HL-60/S4 (cell line): ENCODE measurements around the gene WFIKKN1.

ENCODE experiments used
- in situ Hi-C: fragments of 300-500 bp; cut with MboI; formaldehyde crosslinking; loops from 2 replicates; pipeline ENCODE4 v1.14.3; 2022; ENCODE audit warnings: low sequenced_read_pairs

The WFIKKN1 gene

DNA sequence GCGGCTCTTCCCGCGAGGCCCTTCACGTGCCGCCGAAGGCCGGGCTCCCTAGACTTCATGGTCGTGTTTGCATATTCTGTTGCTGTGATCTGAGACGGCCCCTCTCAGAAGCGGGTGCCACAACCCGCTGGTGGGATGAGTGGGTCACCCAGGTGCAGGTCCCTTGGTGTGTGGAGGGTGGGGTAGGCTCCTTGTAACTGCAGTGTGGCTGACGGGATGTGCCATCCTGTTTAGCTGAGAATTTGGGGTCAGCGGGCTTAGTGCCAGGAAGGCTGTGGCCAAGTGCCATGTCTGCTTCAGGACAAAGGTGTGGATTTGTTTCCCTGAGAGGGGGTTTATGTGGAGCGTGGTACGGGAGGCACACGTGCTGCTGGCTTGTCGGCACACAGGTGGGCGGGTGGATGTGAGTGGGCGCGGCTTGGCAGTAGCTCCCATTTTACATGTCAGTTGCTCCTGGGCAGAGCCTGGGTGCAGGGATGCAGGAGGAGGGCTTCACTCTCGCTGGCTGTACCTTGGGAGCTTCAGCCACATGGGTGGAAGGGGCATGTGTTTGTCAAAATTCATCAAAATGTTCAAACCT, 9.2 kb upstream of the WFIKKN1 start:
- in situ Hi-C loops = no loop called here

GRCh38 chr16:622920-623280, 7.9 kb upstream of the WFIKKN1 start:
- in situ Hi-C loops = no loop called here

DNA sequence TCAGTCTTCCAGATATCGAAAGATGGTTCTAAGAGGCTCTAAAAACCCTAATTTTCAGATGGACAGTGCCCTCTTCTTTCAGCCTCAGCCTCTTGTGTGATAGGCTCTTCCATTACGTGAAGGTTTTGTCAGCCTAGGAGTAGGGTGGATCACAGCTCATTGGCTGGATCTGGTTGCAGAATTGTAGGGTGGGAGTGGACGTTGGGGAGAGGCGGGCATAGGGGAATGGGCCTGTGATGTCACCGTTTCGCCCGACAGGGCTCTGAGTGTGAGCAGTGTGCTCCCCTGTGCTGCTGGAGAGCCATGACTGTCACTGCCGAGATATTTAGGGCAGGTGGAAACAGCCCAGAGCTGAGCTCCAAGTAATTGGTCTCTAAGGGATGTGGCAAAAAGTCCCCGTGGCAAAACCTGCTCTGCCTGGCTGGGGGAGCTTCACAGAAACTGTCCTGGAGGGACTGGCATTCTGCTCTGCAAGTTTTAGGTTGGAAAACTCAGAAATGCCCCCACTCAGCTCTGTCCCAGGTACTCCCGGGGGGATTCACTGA, 6.2 kb upstream of the WFIKKN1 start:
- in situ Hi-C loops = no loop called here

DNA sequence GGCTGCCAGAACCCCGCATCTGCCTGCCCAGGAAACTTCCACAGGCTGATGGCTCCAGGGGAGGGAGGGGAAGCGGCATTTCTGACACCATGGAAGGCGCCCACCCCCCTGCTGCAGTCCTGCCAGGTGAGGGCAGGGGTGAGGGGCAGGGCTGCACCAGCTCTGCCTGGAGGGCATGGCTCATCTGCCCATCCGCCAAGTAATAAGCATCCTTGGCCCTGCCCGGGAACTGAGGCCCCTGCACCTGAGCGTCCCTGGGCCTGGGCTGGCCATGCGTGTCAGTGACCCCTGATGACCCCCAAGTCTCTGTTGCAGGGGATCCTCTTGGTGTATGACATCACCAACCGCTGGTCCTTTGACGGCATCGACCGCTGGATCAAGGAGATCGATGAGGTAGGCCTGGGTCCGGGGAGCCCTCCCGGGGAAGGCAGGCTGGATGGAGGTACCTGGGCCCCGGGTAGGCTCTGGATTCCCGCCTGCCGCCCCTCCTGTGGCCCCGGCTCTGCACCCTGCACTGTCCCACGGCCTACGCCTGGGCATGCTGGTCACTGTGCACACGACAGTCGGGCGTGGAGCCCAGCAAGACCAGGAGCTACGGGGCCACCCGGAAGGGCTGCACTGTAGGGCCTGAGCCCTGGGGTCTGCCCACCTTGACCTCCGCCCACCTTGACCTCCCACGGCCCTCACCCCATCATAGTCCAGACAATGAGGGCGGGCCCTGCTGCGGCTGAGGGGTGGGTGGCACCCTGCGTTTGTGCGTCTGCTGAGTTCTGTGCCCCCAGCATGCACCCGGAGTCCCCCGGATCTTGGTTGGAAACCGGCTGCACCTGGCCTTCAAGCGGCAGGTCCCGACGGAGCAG, 5.4 kb upstream of the WFIKKN1 start:
- in situ Hi-C loops = no loop called here

DNA sequence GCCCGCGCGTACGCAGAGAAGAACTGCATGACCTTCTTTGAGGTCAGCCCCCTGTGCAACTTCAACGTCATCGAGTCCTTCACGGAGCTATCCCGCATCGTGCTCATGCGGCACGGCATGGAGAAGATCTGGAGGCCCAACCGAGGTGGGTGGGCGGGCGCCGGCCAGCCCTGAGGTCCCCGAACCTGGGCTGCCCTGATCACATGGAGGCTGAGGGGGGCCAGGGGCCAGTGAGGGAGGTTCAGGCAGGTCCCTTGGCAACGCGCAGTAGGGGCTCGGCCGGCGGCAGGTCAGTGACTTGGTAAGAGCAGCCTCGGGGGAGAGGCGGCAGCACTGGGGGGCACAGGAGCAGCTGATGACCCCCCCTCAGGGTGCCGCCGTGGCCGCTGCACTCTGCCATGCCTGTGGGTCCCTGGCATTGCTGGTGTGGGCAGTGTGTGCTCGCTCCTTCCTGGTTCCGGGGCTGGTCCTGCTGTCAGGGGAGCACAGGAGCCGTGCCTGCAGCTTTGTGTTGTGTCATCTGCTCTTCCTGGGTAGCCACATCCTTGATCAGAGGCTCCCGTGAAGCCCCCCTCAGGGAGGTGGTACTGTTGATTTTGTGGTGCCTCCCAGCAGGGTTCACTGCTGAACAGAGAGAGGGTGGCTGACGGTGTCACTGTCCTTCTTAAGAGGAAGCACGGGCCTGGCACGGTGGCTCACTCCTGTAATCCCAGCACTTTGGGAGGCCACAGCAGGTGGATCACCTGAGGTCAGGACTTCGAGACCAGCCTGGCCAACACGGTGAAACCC, 4.6 kb upstream of the WFIKKN1 start:
- in situ Hi-C loops = no loop called here

DNA sequence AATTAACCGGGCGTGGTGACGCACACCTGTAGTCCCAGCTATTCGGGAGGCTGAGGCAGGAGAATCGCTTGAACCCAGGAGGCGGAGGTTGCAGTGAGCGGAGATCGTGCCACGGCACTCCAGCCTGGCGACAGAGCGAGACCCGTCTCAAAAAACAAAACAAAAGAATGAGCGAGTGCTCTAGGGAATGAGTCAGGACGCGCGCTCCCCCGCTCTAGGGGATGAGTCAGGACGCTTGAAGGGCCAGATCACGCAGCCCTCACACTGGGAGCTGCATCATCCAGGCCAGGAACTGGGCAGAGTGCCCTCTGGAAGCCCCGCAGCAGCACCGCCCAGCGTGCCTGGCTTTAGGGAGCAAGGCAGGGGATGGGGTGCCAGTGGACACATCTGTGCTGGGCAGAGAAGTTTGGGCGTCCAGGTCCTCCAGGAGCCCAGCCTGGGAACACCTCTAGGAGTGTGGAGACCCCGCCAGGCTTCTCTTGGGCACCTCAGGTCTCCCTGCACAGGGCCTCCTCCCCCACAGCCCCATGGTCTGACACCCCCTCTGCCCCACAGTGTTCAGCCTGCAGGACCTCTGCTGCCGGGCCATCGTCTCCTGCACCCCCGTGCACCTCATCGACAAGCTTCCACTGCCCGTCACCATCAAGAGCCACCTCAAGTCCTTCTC, 3.9 kb upstream of the WFIKKN1 start:
- in situ Hi-C loops = no loop called here

DNA sequence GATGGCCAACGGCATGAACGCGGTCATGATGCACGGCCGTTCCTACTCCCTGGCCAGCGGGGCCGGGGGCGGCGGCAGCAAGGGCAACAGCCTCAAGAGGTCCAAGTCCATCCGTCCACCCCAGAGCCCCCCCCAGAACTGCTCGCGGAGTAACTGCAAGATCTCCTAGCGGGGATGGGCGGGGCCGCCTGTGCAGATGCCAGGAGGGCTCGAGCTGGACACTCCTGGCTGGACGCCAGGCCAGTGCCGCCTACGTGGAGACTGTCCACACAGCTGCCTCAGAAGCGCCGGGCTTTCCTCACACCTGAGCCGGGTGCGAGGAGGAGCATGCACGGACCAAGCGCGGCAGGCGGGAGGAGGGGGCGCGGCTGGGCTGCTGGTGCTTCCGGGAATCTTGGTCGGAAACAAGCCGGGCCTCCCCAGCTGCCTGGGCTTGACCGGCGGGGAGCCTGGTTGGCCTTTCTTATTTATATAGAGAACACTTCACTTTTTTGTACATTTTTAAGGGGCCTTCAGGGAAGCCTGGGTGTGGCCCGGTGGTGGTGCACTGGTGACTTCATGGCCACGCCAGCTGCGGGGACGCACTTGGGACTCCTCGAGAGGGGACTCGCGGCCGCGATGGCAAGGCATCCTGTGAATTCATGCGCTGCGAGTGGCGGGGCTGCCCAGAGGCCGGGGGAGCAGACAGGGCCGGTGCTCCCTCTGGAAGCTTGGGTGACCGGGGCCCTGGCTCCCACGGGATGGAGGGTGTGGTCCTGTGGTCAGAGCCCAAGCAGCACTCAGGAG, 3.1 kb upstream of the WFIKKN1 start:
- in situ Hi-C loops = no loop called here

- in situ Hi-C loops = no loop called here
Measured at GRCh38 chr16:628321-629061, 2.3 kb upstream of the WFIKKN1 start.

DNA sequence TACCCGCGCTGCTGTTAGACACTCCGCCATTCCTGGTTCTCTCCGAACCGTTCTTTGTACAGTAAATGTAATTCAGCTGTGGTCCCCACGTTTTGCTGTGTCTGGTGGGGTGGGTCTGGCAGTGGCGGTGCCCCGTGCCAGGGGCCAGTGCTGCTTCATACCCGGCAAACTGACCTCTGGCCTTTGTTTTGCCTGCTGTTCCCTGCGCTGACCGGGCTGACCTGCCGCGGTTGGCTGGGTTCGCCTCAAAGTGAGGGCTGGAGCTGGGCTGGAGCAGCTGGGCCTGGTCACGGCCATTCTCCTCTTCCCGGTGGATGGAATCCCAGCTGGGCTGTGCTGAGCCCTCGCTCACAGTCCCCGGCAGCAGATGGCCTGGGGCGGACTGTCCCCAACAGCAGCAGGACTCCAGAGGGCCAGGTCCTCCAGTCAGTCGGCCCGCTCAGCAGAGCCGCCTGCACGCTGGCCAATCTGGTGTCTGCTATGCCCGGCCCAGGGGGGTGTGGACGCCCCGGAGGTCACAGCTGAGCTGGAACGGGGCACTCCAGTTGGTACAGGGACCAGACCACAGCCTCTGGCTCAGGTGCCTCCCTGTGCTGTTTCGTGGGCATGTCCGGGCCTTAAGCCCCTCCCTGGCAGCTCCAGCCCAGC, 1.5 kb upstream of the WFIKKN1 start:
- in situ Hi-C loops = no loop called here

GRCh38 chr16:629833-630248, 944 bp upstream of the WFIKKN1 start:
- in situ Hi-C loops = no loop called here

DNA sequence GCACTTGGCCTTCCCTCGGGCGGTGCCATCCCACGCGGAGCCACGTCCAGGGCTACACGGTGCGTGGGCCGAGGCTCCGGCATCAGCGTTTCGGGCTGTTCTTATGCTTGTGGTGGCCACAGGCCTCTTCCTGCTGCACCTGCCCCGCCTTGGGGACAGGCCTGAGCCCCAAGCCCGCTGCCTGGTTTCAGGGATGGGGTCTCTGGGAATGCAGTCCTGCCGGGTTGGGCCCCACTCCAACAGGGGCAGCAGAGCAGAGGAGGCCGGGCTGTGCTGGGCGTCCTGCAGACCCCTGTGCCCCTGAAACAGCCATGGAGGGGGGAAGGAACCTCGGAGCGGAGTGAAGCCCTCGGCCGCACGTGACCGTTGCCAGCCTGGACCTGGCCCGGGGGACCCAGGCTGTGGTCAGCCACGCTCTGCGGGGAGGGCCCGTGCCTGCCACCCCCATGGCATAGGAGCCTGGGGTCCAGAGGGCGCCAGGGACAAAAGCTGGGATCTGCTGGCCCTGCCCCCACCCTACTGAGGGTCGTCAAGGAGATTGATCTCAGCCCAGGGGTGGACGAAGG, 453 bp upstream of the WFIKKN1 start:
- in situ Hi-C loops = no loop called here

DNA sequence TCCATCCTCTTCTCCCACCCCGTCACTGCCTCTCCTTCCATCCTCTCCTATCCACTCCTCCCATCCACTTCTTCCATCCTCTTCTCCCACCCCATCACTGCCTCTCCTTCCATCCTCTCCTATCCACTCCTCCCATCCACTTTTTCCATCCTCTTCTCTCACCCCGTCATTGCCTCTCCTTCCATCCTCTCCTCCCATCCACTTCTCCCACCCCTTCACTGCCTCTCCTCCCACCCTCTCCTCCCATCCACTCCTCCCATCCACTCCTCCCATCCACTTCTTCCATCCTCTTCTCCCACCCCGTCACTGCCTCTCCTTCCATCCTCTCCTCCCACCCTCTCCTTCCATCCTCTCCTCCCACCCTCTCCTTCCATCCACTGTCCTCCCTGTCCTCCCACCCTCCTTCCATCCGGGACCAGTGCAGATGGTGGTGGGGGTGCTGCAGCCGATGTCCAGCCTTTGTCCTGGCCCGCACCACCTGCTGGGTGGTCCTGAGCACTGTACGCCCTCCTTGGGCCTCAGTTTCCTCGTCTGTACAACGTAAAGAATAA, 1.1 kb downstream of the WFIKKN1 start:
- in situ Hi-C loops = no loop called here

DNA sequence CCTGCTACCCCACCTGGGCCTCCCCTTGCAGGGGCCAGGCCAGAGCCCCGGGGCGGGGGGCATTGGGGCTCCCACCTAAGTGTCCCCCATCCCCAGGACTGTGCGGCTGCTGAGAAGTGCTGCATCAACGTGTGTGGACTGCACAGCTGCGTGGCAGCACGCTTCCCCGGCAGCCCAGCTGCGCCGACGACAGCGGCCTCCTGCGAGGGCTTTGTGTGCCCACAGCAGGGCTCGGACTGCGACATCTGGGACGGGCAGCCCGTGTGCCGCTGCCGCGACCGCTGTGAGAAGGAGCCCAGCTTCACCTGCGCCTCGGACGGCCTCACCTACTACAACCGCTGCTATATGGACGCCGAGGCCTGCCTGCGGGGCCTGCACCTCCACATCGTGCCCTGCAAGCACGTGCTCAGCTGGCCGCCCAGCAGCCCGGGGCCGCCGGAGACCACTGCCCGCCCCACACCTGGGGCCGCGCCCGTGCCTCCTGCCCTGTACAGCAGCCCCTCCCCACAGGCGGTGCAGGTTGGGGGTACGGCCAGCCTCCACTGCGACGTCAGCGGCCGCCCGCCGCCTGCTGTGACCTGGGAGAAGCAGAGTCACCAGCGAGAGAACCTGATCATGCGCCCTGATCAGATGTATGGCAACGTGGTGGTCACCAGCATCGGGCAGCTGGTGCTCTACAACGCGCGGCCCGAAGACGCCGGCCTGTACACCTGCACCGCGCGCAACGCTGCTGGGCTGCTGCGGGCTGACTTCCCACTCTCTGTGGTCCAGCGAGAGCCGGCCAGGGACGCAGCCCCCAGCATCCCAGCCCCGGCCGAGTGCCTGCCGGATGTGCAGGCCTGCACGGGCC, 1.9 kb downstream of the WFIKKN1 start:
- in situ Hi-C loops = no loop called here

- in situ Hi-C loops = no loop called here
Measured at GRCh38 chr16:633336-634050, 2.7 kb downstream of the WFIKKN1 start.

GRCh38 chr16:634051-634670, 3.4 kb downstream of the WFIKKN1 start:
- in situ Hi-C loops = no loop called here

DNA sequence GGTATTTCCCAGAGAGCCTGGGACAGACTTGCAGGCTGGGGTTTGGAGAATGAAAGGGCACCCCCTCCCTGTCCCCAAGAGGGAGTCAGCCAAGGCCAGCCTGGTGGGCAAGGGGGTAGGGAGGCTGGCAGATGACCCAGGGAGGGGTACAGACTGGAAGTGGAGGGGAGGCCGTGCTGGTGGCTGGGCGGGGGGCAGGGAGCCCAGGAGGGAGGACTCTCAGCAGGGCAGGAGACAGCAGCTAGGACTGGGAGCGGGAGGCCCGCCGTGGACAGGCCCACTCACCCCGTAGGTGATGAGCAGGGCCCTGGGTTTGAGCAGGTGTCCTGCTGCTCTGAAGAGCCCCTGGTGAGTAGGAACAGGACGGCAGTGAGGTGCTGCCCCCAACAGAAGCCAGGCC, 4.2 kb downstream of the WFIKKN1 start:
- in situ Hi-C loops = no loop called here
